ENCODE data around the gene HSPA9.
"Not testable (repeated sequence)": the region's sequence is repeated elsewhere in the genome, so short reads cannot be mapped to it uniquely, and the experiment has no call there.

HSPA9 gene

GRCh38 chr5:138515556-138516245, 59.5 kb downstream of the HSPA9 start:
- Histone ChIP-seq H3K4me3 (ENCODE audit: low read length in 2 of 2) (no peak overlapping the region), H3K36me3 (ENCODE audit: control insufficient read depth in 2 of 2, insufficient read depth in 2 of 2, low read length in 2 of 2) (peaks cover 55 to 58% of the 10 kb centered on the region in 2 donors), H3K27me3 (ENCODE audit: control insufficient read depth in 2 of 2, insufficient read depth in 2 of 2, low read length in 2 of 2) (no peaks in the 10 kb centered on the region), H3K4me1 (ENCODE audit: control insufficient read depth in 2 of 2, insufficient read depth in 2 of 2, low read length in 2 of 2) (no peaks in the 10 kb centered on the region), H3K9ac (ENCODE audit: low read depth in 1 of 2, low read length in 2 of 2) (no peak overlapping the region), H3K27ac (ENCODE audit: low read depth in 2 of 2, low read length in 2 of 2) (no peak overlapping the region), H3K9me3 (ENCODE audit: control insufficient read depth in 2 of 2, low read length in 2 of 2) (no peaks in the 10 kb centered on the region)

GRCh38 chr5:138514021-138514420, 61.2 kb downstream of the HSPA9 start:
- Histone ChIP-seq H3K4me1 (ENCODE audit: control insufficient read depth in 2 of 2, insufficient read depth in 2 of 2, low read length in 2 of 2) (no peaks in the 10 kb centered on the region), H3K9me3 (ENCODE audit: control insufficient read depth in 2 of 2, low read length in 2 of 2) (no peaks in the 10 kb centered on the region), H3K9ac (ENCODE audit: low read depth in 1 of 2, low read length in 2 of 2) (no peak overlapping the region), H3K36me3 (ENCODE audit: control insufficient read depth in 2 of 2, insufficient read depth in 2 of 2, low read length in 2 of 2) (peaks cover 63 to 68% of the 10 kb centered on the region in 2 donors), H3K27ac (ENCODE audit: low read depth in 2 of 2, low read length in 2 of 2) (no peak overlapping the region), H3K4me3 (ENCODE audit: low read length in 2 of 2) (no peak overlapping the region), H3K27me3 (ENCODE audit: control insufficient read depth in 2 of 2, insufficient read depth in 2 of 2, low read length in 2 of 2) (no peaks in the 10 kb centered on the region)

DNA sequence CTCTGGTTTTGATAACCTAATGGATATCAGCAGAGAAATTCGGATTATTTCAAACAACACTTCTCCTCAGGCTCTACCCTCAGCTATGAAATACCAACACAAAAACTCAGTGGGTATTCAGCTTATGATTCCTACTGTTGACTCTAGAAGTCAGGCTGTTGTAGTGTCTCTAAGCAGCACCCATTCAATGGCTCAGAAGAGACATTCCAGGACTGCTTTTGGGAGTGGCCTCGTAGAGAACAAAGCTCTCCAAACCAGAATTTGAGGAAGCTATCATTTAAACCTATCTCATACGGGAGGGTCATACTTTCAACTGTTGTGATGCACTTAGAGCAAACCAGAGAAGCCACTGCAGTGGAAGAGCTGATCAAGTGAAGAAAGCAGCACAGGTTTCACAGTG, 66.2 kb downstream of the HSPA9 start:
- no peak overlapping the region for H3K9ac ChIP-seq (ENCODE audit: low read depth in 1 of 2, low read length in 2 of 2)
- H3K4me3 ChIP-seq (ENCODE audit: low read length in 2 of 2) = no peak overlapping the region
- H3K36me3 ChIP-seq (ENCODE audit: control insufficient read depth in 2 of 2, insufficient read depth in 2 of 2, low read length in 2 of 2) = peaks cover 44 to 56% of the 10 kb centered on the region in 2 donors
- H3K9me3 ChIP-seq (ENCODE audit: control insufficient read depth in 2 of 2, low read length in 2 of 2) = no peaks in the 10 kb centered on the region
- H3K27me3 ChIP-seq (ENCODE audit: control insufficient read depth in 2 of 2, insufficient read depth in 2 of 2, low read length in 2 of 2) = no peaks in the 10 kb centered on the region
- H3K4me1 ChIP-seq (ENCODE audit: control insufficient read depth in 2 of 2, insufficient read depth in 2 of 2, low read length in 2 of 2) = no peaks in the 10 kb centered on the region
- H3K27ac ChIP-seq (ENCODE audit: low read depth in 2 of 2, low read length in 2 of 2) = no peak overlapping the region

DNA sequence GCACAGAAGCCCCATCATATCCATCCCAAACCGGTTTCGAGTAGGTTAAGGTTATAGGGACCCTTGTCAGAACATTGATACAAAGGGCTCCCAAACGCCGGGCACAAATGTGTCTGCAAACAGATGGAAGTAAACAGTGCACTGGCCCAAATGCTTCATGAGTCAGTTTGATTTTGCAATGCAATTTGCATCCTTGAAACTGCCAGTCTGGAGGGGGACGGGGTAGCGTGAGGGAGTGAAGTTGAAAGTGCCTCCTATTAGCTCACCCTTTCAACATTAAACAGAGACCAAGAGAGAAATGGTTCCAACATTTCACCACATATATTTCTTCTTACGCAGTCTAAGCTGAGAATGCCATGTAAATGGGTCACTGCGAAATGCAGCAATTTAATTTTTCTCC, 67.7 kb downstream of the HSPA9 start:
- H3K9me3 ChIP-seq (ENCODE audit: control insufficient read depth in 2 of 2, low read length in 2 of 2); H3K4me1 ChIP-seq (ENCODE audit: control insufficient read depth in 2 of 2, insufficient read depth in 2 of 2, low read length in 2 of 2); H3K27me3 ChIP-seq (ENCODE audit: control insufficient read depth in 2 of 2, insufficient read depth in 2 of 2, low read length in 2 of 2); H3K4me3 ChIP-seq (ENCODE audit: low read length in 2 of 2); H3K9ac ChIP-seq (ENCODE audit: low read depth in 1 of 2, low read length in 2 of 2); H3K27ac ChIP-seq (ENCODE audit: low read depth in 2 of 2, low read length in 2 of 2): not testable (repeated sequence)
- H3K36me3 ChIP-seq (ENCODE audit: control insufficient read depth in 2 of 2, insufficient read depth in 2 of 2, low read length in 2 of 2) = peaks cover 32 to 42% of the 10 kb centered on the region in 2 donors

DNA sequence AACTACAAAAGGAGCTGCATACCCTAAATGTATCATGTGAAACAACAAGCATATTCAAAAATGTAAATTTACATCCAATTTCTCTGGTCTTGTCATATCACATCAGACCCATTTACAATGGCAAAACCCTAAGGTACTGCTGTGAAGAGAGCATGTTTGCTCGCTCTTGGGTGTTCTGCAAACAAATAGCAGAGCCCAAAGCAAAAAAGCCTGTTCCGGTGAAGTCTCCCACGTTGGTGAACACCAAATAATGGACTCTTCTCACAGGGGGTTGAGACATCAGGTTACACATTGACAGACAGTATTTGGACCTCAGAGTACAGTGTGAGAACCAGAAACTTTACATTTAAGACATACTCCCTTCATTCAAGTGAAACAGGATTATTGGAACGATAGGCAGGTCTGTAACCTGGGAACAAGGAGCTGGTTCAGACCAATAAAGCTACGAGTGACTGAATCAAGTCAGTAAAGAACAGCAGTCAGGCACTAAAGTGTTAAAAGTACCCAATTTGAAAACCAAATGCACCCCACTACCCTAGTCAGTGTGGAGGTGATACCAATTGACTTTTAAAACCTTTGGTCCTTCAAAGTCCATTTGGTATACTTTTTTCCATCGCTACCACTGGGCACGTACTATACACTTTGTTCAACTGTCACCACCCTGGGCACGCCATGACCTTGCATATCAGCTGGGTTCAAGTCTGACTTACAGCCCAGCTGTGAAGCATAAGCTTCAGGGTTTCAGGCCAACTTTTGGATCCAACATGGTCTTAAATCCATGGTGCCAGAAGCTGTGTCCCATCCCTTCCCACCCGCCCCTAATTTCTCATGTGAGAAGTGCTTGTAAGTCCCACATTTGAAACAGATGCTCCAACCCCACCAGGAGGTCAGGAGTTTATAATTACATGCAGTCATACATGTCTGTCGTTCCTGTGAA, 68.6 kb downstream of the HSPA9 start:
- Histone ChIP-seq H3K4me1 (ENCODE audit: control insufficient read depth in 2 of 2, insufficient read depth in 2 of 2, low read length in 2 of 2) (no peaks in the 10 kb centered on the region), H3K9me3 (ENCODE audit: control insufficient read depth in 2 of 2, low read length in 2 of 2) (no peaks in the 10 kb centered on the region), H3K9ac (ENCODE audit: low read depth in 1 of 2, low read length in 2 of 2) (no peak overlapping the region), H3K27me3 (ENCODE audit: control insufficient read depth in 2 of 2, insufficient read depth in 2 of 2, low read length in 2 of 2) (no peaks in the 10 kb centered on the region), H3K36me3 (ENCODE audit: control insufficient read depth in 2 of 2, insufficient read depth in 2 of 2, low read length in 2 of 2) (peaks cover 29 to 36% of the 10 kb centered on the region in 2 donors), H3K4me3 (ENCODE audit: low read length in 2 of 2) (no peak overlapping the region), H3K27ac (ENCODE audit: low read depth in 2 of 2, low read length in 2 of 2) (no peak overlapping the region)

- Histone ChIP-seq H3K27ac (ENCODE audit: low read depth in 2 of 2, low read length in 2 of 2) (no peak overlapping the region), H3K27me3 (ENCODE audit: control insufficient read depth in 2 of 2, insufficient read depth in 2 of 2, low read length in 2 of 2) (no peaks in the 10 kb centered on the region), H3K4me1 (ENCODE audit: control insufficient read depth in 2 of 2, insufficient read depth in 2 of 2, low read length in 2 of 2) (no peaks in the 10 kb centered on the region), H3K4me3 (ENCODE audit: low read length in 2 of 2) (no peak overlapping the region), H3K9ac (ENCODE audit: low read depth in 1 of 2, low read length in 2 of 2) (no peak overlapping the region), H3K9me3 (ENCODE audit: control insufficient read depth in 2 of 2, low read length in 2 of 2) (no peaks in the 10 kb centered on the region), H3K36me3 (ENCODE audit: control insufficient read depth in 2 of 2, insufficient read depth in 2 of 2, low read length in 2 of 2) (peaks cover 18 to 25% of the 10 kb centered on the region in 2 donors)
Measured at GRCh38 chr5:138504799-138505198, 70.4 kb downstream of the HSPA9 start.
